Neuronal stem cell (in vitro differentiated cells): ENCODE results near the gene DCT.

Experiments used
- DNase-seq: peaks from one replicate; pipeline ENCODE4 v3.0.0-alpha.2; 2013; ENCODE audit warnings: low spot score
- H2AFZ ChIP-seq: one replicate; pipeline ENCODE4 v1.6.1; 2013; ENCODE audit warnings: mild to moderate bottlenecking, low read length, inconsistent platforms
- H2AK5ac ChIP-seq: 2 replicates; pipeline ENCODE4 v1.6.1; 2013; ENCODE audit warnings: low read depth, mild to moderate bottlenecking, inconsistent platforms, low read length, moderate library complexity, mixed read lengths
- H2BK120ac ChIP-seq: 2 replicates; pipeline ENCODE4 v1.6.1; 2013; ENCODE audit warnings: low read depth, mild to moderate bottlenecking, inconsistent platforms, low read length, moderate library complexity, mixed read lengths
- H2BK12ac ChIP-seq: one replicate; pipeline ENCODE4 v1.6.1; 2013; ENCODE audit warnings: low read length, inconsistent platforms
- H2BK15ac ChIP-seq: 2 replicates; pipeline ENCODE4 v1.6.1; 2013; ENCODE audit warnings: mild to moderate bottlenecking, low read length, inconsistent platforms, mixed read lengths
- H2BK5ac ChIP-seq: one replicate; pipeline ENCODE4 v1.6.1; 2013; ENCODE audit warnings: inconsistent platforms, mild to moderate bottlenecking, low read length, moderate library complexity
- H3K14ac ChIP-seq: one replicate; pipeline ENCODE4 v1.6.1; 2013; ENCODE audit warnings: low read length, inconsistent platforms
- H3K18ac ChIP-seq: 2 replicates; pipeline ENCODE4 v1.6.1; 2013; ENCODE audit warnings: low read length, inconsistent platforms
- H3K23ac ChIP-seq: 2 replicates; pipeline ENCODE4 v1.6.1; 2013; ENCODE audit warnings: low read depth, mild to moderate bottlenecking, mixed read lengths, low read length, inconsistent platforms; ENCODE audit not compliant: poor library complexity
- H3K27ac ChIP-seq: replicated peaks from 3 replicates; pipeline ENCODE4 v1.5.1; 2013; ENCODE audit warnings: low read length, inconsistent platforms
- H3K27me3 ChIP-seq, 3 experiments: 2 replicates each; pipeline ENCODE4 v1.6.1; 2013; ENCODE audit warnings: low read length in 3 of 3, mild to moderate bottlenecking in 2 of 3, inconsistent platforms in 1 of 3, low read depth in 1 of 3, mixed read lengths in 1 of 3, moderate library complexity in 1 of 3; ENCODE audit not compliant: control insufficient read depth in 3 of 3, insufficient read depth in 3 of 3
- H3K36me3 ChIP-seq, 2 donors: replicated peaks in 1 of 2; 2 replicates each; pipeline ENCODE4 v1.6.1; 2013; ENCODE audit warnings: low read length in 2 of 2; ENCODE audit not compliant: control insufficient read depth in 2 of 2, insufficient read depth in 2 of 2
- H3K4ac ChIP-seq: 2 replicates; pipeline ENCODE4 v1.6.1; 2013; ENCODE audit warnings: inconsistent platforms, mild to moderate bottlenecking, low read length, moderate library complexity
- H3K4me1 ChIP-seq, 2 donors: 1 replicate in 1 of 2; 2 replicates in 1 of 2; pipeline ENCODE4 v1.6.1; 2013; ENCODE audit warnings: low read length in 2 of 2, low read depth in 1 of 2; ENCODE audit not compliant: control insufficient read depth in 2 of 2, insufficient read depth in 1 of 2
- H3K4me2 ChIP-seq: one replicate; pipeline ENCODE4 v1.6.1; 2013; ENCODE audit warnings: mild to moderate bottlenecking, low read length, inconsistent platforms; ENCODE audit not compliant: insufficient read depth, poor library complexity, severe bottlenecking
- H3K4me3 ChIP-seq, 2 donors: 2 replicates each; pipeline ENCODE4 v1.5.1; 2013; ENCODE audit warnings: low read length in 2 of 2, mild to moderate bottlenecking in 2 of 2, inconsistent platforms in 1 of 2, moderate library complexity in 1 of 2
- H3K79me1 ChIP-seq: one replicate; pipeline ENCODE4 v1.6.1; 2013; ENCODE audit warnings: low read depth, mild to moderate bottlenecking, inconsistent platforms, low read length, moderate library complexity
- H3K9ac ChIP-seq: one replicate; pipeline ENCODE4 v1.6.1; 2013; ENCODE audit warnings: mild to moderate bottlenecking, low read depth, low read length, inconsistent platforms; ENCODE audit not compliant: poor library complexity
- H3K9me3 ChIP-seq, 2 donors: replicated peaks in 1 of 2; 2 replicates each; pipeline versions ENCODE3 to v1.6.1; 2013; ENCODE audit warnings: low read length in 2 of 2, mild to moderate bottlenecking in 2 of 2, inconsistent platforms in 1 of 2, low read depth in 1 of 2, mixed read lengths in 1 of 2, moderate library complexity in 1 of 2; ENCODE audit not compliant: control insufficient read depth in 2 of 2, insufficient read depth in 1 of 2
- H4K8ac ChIP-seq: one replicate; pipeline ENCODE4 v1.6.1; 2013; ENCODE audit warnings: low read depth, mild to moderate bottlenecking, inconsistent platforms, low read length, moderate library complexity
- H4K91ac ChIP-seq: one replicate; pipeline ENCODE4 v1.6.1; 2013; ENCODE audit warnings: low read length, low read depth, mild to moderate bottlenecking, inconsistent platforms; ENCODE audit not compliant: poor library complexity
- whole genome bisulfite sequencing, 2 donors: extraction: QIAGEN DNeasy Blood & Tissue Kit; methylation state at CpG; one replicate each; pipeline ENCODE4 v1.1.7; 2013; ENCODE audit warnings: missing lambda C conversion rate in 2 of 2, mixed read lengths in 1 of 2; ENCODE audit not compliant: insufficient read length in 2 of 2, insufficient replicate concordance in 1 of 2; ENCODE audit errors: extremely low coverage in 2 of 2; 5-methylcytosine and 5-hydroxymethylcytosine counted together

DCT gene

GRCh38 chr13:94495806-94496205 lies 16.3 kb upstream of the DCT start:
- no CpG with 5 or more reads among the region's 3 CpGs for WGBS, 2 donors
- H3K36me3 ChIP-seq = no peaks in the 10 kb centered on the region

GRCh38 chr13:94494026-94494425 lies 14.5 kb upstream of the DCT start:
- Histone ChIP-seq H2AK5ac (no peak overlapping the region), H4K8ac (no peak overlapping the region), H2AFZ (no peak overlapping the region), H2BK15ac (no peak overlapping the region), H4K91ac (no peak overlapping the region), H3K23ac (no peak overlapping the region), H3K27ac (no peak overlapping the region), H2BK12ac (no peak overlapping the region), H3K4me2 (no peak overlapping the region), H3K79me1 (no peaks in the 10 kb centered on the region), H2BK120ac (no peak overlapping the region), H2BK5ac (no peak overlapping the region), H3K14ac (no peak overlapping the region), H3K27me3 (no peaks in the 10 kb centered on the region), H3K9ac (no peak overlapping the region), H3K9me3 (peaks cover 0 to 2% of the 10 kb centered on the region in 2 donors), H3K4me1 (no peaks in the 10 kb centered on the region), H3K36me3 (no peaks in the 10 kb centered on the region), H3K4ac (no peak overlapping the region), H3K4me3 (no peak overlapping the region), H3K18ac (no peak overlapping the region)
- DNase-seq = no peak
- WGBS, 2 donors = no CpG with 5 or more reads among the region's 2 CpGs

More at GRCh38 chr13:94495806-94496205, 16.3 kb upstream of the DCT start:
- Histone ChIP-seq H2AK5ac (no peak overlapping the region), H3K9ac (no peak overlapping the region), H2BK120ac (no peak overlapping the region), H2AFZ (no peak overlapping the region), H3K4ac (no peak overlapping the region), H3K4me3 (no peak overlapping the region), H3K27me3 (no peaks in the 10 kb centered on the region), H3K14ac (no peak overlapping the region), H4K91ac (no peak overlapping the region), H2BK15ac (no peak overlapping the region), H2BK12ac (no peak overlapping the region), H3K4me2 (no peak overlapping the region), H3K18ac (no peak overlapping the region), H2BK5ac (no peak overlapping the region), H3K27ac (no peak overlapping the region), H4K8ac (no peak overlapping the region), H3K23ac (no peak overlapping the region), H3K79me1 (no peaks in the 10 kb centered on the region), H3K4me1 (no peaks in the 10 kb centered on the region), H3K9me3 (peaks cover 0 to 2% of the 10 kb centered on the region in 2 donors)
- no peak for DNase-seq

GRCh38 chr13:94487043-94487442 lies 7.6 kb upstream of the DCT start:
- Histone ChIP-seq H4K91ac (no peak overlapping the region), H3K27ac (no peak overlapping the region), H3K36me3 (no peaks in the 10 kb centered on the region), H3K18ac (no peak overlapping the region), H3K9me3 (no peaks in the 10 kb centered on the region), H3K9ac (no peak overlapping the region), H3K79me1 (no peaks in the 10 kb centered on the region), H2BK5ac (no peak overlapping the region), H3K14ac (no peak overlapping the region), H3K23ac (no peak overlapping the region), H3K4me1 (no peaks in the 10 kb centered on the region), H3K4me2 (no peak overlapping the region), H4K8ac (no peak overlapping the region), H2AK5ac (no peak overlapping the region), H3K4ac (no peak overlapping the region), H3K4me3 (no peak overlapping the region), H2BK12ac (no peak overlapping the region), H2BK120ac (no peak overlapping the region), H2BK15ac (no peak overlapping the region), H3K27me3 (peaks cover 0 to 33% (median 0%) of the 10 kb centered on the region in 3 experiments), H2AFZ (no peak overlapping the region)
- no CpG with 5 or more reads among the region's 2 CpGs for whole genome bisulfite sequencing, 2 donors
- DNase-seq = no peak

GRCh38 chr13:94483970-94484369 lies 4.5 kb upstream of the DCT start:
- H3K4ac ChIP-seq = no peak overlapping the region
- H2BK5ac ChIP-seq = no peak overlapping the region
- peaks cover 0 to 33% (median 0%) of the 10 kb centered on the region in 3 experiments for H3K27me3 ChIP-seq
- H3K79me1 ChIP-seq = no peaks in the 10 kb centered on the region
- H3K36me3 ChIP-seq = no peaks in the 10 kb centered on the region
- no peak overlapping the region for H2BK12ac ChIP-seq
- H4K91ac ChIP-seq = no peak overlapping the region
- H3K23ac ChIP-seq = no peak overlapping the region
- peaks cover 4 to 13% of the 10 kb centered on the region in 2 donors for H3K4me1 ChIP-seq
- H3K4me3 ChIP-seq = no peak overlapping the region
- no peak overlapping the region for H3K27ac ChIP-seq
- no peak overlapping the region for H3K4me2 ChIP-seq
- no peak overlapping the region for H2AK5ac ChIP-seq
- DNase-seq = no peak
- WGBS, 2 donors = no CpG with 5 or more reads among the region's 5 CpGs
- H2AFZ ChIP-seq = no peak overlapping the region
- H3K18ac ChIP-seq = no peak overlapping the region
- H3K9me3 ChIP-seq = no peaks in the 10 kb centered on the region
- no peak overlapping the region for H3K9ac ChIP-seq
- H2BK120ac ChIP-seq = no peak overlapping the region
- no peak overlapping the region for H3K14ac ChIP-seq
- no peak overlapping the region for H2BK15ac ChIP-seq
- no peak overlapping the region for H4K8ac ChIP-seq
